Measurements from ENCODE around the gene EXOC3. TPM values are rescaled to one million over a fixed set of nuclear protein-coding genes. Genes with fewer than 3 reads are reported as not detected.

The EXOC3 gene
- total RNA-seq, 1 donor from 2014 or later = 37.3 TPM

DNA sequence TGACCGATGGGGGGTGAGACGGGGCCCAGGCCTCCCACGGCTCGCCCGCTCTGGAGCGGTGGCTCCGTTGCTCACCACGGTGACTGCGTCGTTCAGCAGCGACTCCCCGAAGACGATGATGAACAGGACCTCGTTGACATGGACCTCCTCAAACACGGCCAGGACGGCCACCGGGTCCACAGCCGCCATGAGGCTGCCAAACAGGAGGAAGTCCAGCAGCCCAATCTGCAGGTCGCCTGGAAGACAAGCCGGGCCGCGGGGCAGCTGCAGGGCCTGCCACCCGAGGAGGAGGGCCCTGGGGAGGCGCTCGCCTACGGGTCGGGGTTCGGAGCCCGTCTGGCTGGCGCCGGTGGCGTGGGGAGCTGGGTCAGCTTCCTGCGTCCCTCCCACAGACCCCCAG lies 45.3 kb downstream of the EXOC3 start:
- Histone ChIP-seq H3K27me3 (ENCODE audit: control insufficient read depth, insufficient read depth, low read length) (peaks cover 21% of the 10 kb centered on the region), H3K4me3 (ENCODE audit: low read depth, low read length) (no peak overlapping the region), H3K36me3 (ENCODE audit: control insufficient read depth, insufficient read depth, low read length) (no peaks in the 10 kb centered on the region)
- TF ChIP-seq, protein P1, sequence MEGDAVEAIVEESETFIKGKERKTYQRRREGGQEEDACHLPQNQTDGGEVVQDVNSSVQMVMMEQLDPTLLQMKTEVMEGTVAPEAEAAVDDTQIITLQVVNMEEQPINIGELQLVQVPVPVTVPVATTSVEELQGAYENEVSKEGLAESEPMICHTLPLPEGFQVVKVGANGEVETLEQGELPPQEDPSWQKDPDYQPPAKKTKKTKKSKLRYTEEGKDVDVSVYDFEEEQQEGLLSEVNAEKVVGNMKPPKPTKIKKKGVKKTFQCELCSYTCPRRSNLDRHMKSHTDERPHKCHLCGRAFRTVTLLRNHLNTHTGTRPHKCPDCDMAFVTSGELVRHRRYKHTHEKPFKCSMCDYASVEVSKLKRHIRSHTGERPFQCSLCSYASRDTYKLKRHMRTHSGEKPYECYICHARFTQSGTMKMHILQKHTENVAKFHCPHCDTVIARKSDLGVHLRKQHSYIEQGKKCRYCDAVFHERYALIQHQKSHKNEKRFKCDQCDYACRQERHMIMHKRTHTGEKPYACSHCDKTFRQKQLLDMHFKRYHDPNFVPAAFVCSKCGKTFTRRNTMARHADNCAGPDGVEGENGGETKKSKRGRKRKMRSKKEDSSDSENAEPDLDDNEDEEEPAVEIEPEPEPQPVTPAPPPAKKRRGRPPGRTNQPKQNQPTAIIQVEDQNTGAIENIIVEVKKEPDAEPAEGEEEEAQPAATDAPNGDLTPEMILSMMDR (IDR thresholded peaks at IDR 0.05; ENCODE audit: insufficient read depth, low read length, poor library complexity, severe bottlenecking) = no peak
- no peak for DNase-seq (ENCODE audit: low read depth)

DNA sequence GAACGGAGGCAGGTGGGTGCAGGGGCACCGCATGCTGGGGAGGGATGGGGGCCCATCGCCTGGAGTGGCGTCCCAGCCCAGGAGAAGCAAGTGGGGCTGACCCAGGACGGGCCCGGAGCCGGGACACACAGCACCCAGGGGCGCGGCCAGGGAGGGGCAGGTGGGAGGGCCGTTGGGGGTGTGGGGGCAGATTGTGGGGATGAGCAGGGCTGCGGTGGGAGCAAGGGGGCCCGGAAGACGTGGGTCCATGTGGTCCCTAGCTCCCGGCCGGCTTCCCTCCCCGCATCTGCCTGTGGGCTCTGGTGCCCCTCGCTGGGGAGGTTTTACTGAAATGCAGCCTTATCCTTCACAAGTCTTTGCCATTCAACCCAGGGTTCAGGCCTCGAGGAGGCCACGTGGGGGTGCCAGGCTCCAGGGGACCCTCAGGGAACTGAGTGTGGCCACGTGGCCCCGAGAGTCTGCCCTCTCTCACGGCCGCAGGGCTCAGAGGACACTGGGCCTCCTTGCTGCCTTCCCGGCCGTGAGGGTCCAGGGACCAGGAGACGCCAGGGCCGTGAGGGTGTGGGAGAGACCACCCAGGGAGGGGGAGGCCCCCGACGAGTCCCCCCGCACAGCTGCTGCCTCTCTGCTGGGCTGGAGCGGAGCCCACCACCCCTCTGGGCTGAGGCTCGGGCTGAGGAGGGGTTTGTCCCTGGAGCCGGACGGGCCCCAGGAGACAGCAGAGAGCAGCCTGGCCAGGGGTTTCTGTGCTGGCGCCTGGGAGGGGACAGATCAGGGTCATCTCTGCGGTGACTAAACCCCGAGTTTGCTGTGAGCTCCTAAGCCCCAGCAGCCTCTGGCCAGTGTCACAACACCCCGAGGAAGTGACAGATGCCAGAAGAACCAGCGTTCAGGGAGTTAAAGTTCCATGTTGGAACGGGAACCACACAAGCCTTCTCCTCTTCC lies 46.0 kb downstream of the EXOC3 start:
- TF ChIP-seq, protein P1 (IDR thresholded peaks at IDR 0.05; ENCODE audit: insufficient read depth, low read length, poor library complexity, severe bottlenecking) = no peak
- Histone ChIP-seq H3K36me3 (ENCODE audit: control insufficient read depth, insufficient read depth, low read length) (no peaks in the 10 kb centered on the region), H3K27me3 (ENCODE audit: control insufficient read depth, insufficient read depth, low read length) (peaks cover 29% of the 10 kb centered on the region), H3K4me3 (ENCODE audit: low read depth, low read length) (no peak overlapping the region)
- no peak for DNase-seq (ENCODE audit: low read depth)

DNA sequence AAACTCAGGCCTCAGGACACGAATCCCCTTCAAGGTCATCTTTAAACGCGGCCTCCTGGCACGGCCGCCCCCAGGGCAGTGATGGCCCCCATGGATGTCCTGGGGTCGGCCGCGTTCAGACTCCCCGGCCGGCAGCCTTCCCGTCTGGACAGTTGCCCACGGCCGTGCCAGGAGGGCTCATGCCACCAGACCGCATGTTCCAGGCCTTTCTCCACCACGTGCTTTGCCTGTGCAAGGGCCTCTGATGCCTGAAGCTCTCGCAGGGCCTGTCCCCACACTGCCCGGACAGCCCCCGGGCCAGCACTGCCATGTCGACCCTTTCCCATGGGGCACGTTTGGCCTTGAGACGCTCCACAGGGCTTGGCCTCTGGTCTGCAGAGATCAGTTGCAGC lies 46.7 kb downstream of the EXOC3 start:
- DNase-seq (ENCODE audit: low read depth) = no peak
- Histone ChIP-seq H3K4me3 (ENCODE audit: low read depth, low read length) (no peak overlapping the region), H3K27me3 (ENCODE audit: control insufficient read depth, insufficient read depth, low read length) (peaks cover 30% of the 10 kb centered on the region), H3K36me3 (ENCODE audit: control insufficient read depth, insufficient read depth, low read length) (no peaks in the 10 kb centered on the region)
- TF ChIP-seq, protein P1 (IDR thresholded peaks at IDR 0.05; ENCODE audit: insufficient read depth, low read length, poor library complexity, severe bottlenecking) = no peak

DNA sequence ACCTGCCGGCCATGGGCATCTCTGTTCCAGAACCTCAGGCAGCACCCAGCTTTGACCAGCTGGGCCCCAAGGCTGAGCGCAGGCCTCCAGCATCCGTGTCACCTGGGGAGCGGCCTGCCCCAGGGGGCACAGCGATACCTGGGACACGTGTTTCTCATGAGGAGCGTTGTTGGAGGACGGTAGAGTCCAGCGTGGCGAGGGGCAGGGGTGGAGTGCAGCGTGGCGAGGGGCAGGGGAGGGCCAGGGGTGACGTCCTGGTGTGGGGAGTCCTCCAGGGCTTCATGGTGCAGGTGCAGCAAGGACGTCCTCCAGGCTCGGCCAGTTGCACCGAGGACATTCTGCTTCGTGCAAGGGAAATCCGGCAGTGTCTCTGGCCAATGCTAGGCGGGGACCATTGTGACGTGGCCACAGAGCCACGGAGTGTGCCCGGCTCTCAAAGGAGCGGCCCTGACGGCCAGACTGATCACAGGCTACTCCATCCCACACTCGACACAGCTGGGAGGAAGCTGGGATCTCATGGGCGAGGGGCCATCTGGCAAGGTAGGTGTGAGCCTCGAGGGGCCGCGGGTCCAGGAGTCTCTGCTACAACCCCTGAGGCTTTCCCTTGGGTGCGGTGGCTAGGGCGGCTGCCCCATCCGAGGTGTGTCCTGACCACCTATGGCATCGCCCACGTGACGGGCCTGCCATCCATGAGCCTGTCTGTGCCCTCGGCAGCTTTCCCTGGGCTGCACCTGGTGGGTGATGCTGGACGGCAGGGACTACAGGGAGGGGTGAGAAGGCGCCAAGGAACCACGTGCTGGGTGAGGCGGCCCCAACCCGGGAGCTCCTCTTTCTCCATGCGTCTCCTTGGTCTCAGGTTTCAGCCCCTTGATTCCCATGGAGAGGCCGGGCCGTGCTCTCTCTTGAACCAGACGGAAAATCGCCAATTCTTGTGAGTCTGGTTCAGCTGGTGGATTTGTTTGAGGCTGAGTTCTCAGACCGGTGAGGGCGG lies 47.4 kb downstream of the EXOC3 start:
- TF ChIP-seq, protein P1 (IDR thresholded peaks at IDR 0.05; ENCODE audit: insufficient read depth, low read length, poor library complexity, severe bottlenecking) = no peak
- Histone ChIP-seq H3K27me3 (ENCODE audit: control insufficient read depth, insufficient read depth, low read length) (peaks cover 29% of the 10 kb centered on the region), H3K4me3 (ENCODE audit: low read depth, low read length) (no peak overlapping the region), H3K36me3 (ENCODE audit: control insufficient read depth, insufficient read depth, low read length) (no peaks in the 10 kb centered on the region)
- no peak for DNase-seq (ENCODE audit: low read depth)

DNA sequence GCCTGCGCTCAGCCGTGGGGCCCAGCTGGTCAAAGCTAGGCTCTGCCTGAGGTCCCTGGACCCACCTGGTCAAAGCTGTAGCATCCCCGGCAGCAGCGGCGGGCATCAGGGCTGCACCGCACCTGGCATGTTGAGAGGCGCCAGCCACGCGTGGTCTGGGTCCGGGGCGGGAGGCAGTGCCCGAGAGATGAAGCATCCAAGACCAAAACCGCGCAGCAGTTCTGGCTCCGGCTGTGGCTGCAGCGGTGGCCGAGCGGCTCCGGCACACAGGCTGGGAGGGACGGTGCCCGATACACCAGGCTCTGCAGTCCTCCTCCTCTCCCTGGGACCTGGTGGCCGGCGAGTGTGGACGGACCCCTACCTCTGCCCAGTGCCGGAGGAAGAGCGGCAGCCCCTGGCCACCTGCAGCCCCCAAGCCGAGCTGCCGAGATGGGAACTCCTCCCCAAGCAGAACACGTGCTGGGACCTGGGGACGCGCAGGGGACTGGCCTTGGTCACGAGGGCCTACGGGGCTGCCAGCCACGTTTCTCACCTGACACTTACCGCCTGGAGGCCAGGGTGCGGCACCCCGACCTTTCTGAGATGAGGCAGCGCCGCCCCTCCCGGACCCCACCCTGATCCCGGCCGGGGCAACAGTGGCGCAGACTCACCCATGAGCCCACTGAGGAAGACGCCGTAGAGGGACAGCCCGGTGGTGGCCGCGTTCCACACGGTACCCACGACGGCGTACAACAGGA lies 48.3 kb downstream of the EXOC3 start:
- Histone ChIP-seq H3K27me3 (ENCODE audit: control insufficient read depth, insufficient read depth, low read length) (peaks cover 33% of the 10 kb centered on the region), H3K4me3 (ENCODE audit: low read depth, low read length) (no peak overlapping the region), H3K36me3 (ENCODE audit: control insufficient read depth, insufficient read depth, low read length) (no peaks in the 10 kb centered on the region)
- no peak for DNase-seq (ENCODE audit: low read depth)
- TF ChIP-seq, protein P1 (IDR thresholded peaks at IDR 0.05; ENCODE audit: insufficient read depth, low read length, poor library complexity, severe bottlenecking) = no peak
